H9 (cell line): Measurements from ENCODE around the gene DHDH. TPM values are rescaled to one million over a fixed set of nuclear protein-coding genes. Genes with fewer than 3 reads are reported as not detected.

ENCODE experiments used
- DNase-seq: peaks from one replicate; pipeline ENCODE4 v3.0.0-alpha.2; 2017
- H2AFZ ChIP-seq: one replicate; pipeline ENCODE4 v1.6.1; 2013; ENCODE audit warnings: mild to moderate bottlenecking, low read length, control low read depth, moderate library complexity
- H2AK5ac ChIP-seq: 2 replicates; pipeline ENCODE4 v1.6.1; 2013; ENCODE audit warnings: low read length, control low read depth, mixed read lengths; ENCODE audit not compliant: insufficient read length
- H2BK120ac ChIP-seq: one replicate; pipeline ENCODE4 v1.6.1; 2013; ENCODE audit warnings: low read depth, mild to moderate bottlenecking, low read length, control low read depth, inconsistent platforms; ENCODE audit not compliant: poor library complexity, severe bottlenecking
- H2BK12ac ChIP-seq: 2 replicates; pipeline ENCODE4 v1.6.1; 2013; ENCODE audit warnings: low read length, control low read depth, mixed read lengths, low read depth; ENCODE audit not compliant: insufficient read length
- H2BK15ac ChIP-seq: 2 replicates; pipeline ENCODE4 v1.6.1; 2013; ENCODE audit warnings: low read depth, low read length, control low read depth
- H2BK20ac ChIP-seq: one replicate; pipeline ENCODE4 v1.6.1; 2013; ENCODE audit warnings: low read depth, mild to moderate bottlenecking, low read length, control low read depth, inconsistent platforms; ENCODE audit not compliant: poor library complexity, severe bottlenecking
- H2BK5ac ChIP-seq: 2 replicates; pipeline ENCODE4 v1.6.1; 2013; ENCODE audit warnings: low read length, control low read depth, mixed read lengths; ENCODE audit not compliant: insufficient read length
- H3K14ac ChIP-seq: 2 replicates; pipeline ENCODE4 v1.6.1; 2013; ENCODE audit warnings: low read length, control low read depth; ENCODE audit not compliant: insufficient read depth
- H3K18ac ChIP-seq: 2 replicates; pipeline ENCODE4 v1.6.1; 2013; ENCODE audit warnings: low read depth, mild to moderate bottlenecking, mixed read lengths, low read length, control low read depth; ENCODE audit not compliant: insufficient read length
- H3K23ac ChIP-seq: 2 replicates; pipeline ENCODE4 v1.6.1; 2013; ENCODE audit warnings: low read length, control low read depth, mixed read lengths, low read depth; ENCODE audit not compliant: insufficient read length
- H3K23me2 ChIP-seq: 2 replicates; pipeline ENCODE4 v1.6.1; 2013; ENCODE audit warnings: low read depth, mild to moderate bottlenecking, mixed read lengths, low read length, control low read depth; ENCODE audit not compliant: insufficient read length, poor library complexity, severe bottlenecking
- H3K27ac ChIP-seq: 2 replicates; pipeline ENCODE4 v1.5.1; 2013; ENCODE audit warnings: low read length, control low read depth, mixed read lengths, low read depth; ENCODE audit not compliant: insufficient read length
- H3K27me3 ChIP-seq: 2 replicates; pipeline ENCODE4 v1.6.1; 2013; ENCODE audit warnings: low read length, control low read depth, inconsistent platforms; ENCODE audit not compliant: insufficient read depth
- H3K4ac ChIP-seq: 2 replicates; pipeline ENCODE4 v1.6.1; 2013; ENCODE audit warnings: low read depth, mild to moderate bottlenecking, control low read depth, inconsistent platforms, low read length, moderate library complexity
- H3K4me1 ChIP-seq: 2 replicates; pipeline ENCODE4 v1.6.1; 2013; ENCODE audit warnings: low read length, control low read depth, inconsistent platforms; ENCODE audit not compliant: insufficient read depth
- H3K4me2 ChIP-seq: 2 replicates; pipeline ENCODE4 v1.6.1; 2013; ENCODE audit warnings: low read length, control low read depth, mixed read lengths; ENCODE audit not compliant: insufficient read length, insufficient read depth
- H3K56ac ChIP-seq: 2 replicates; pipeline ENCODE4 v1.6.1; 2013; ENCODE audit warnings: low read depth, mild to moderate bottlenecking, mixed read lengths, low read length, control low read depth; ENCODE audit not compliant: insufficient read length
- H3K79me1 ChIP-seq: 2 replicates; pipeline ENCODE4 v1.6.1; 2013; ENCODE audit warnings: low read depth, mild to moderate bottlenecking, moderate library complexity, low read length, control low read depth, inconsistent platforms; ENCODE audit not compliant: insufficient read depth, poor library complexity, severe bottlenecking
- H3K79me2 ChIP-seq: 2 replicates; pipeline ENCODE4 v1.6.1; 2013; ENCODE audit warnings: low read length, control low read depth, inconsistent platforms; ENCODE audit not compliant: insufficient read depth
- H3K9ac ChIP-seq: 2 replicates; pipeline ENCODE4 v1.6.1; 2013; ENCODE audit warnings: low read length, control low read depth, mixed read lengths; ENCODE audit not compliant: insufficient read length; ENCODE audit errors: extremely low read depth
- H3K9me3 ChIP-seq: one replicate; pipeline ENCODE4 v1.6.1; 2013; ENCODE audit warnings: low read depth, low read length, inconsistent platforms; ENCODE audit not compliant: control insufficient read depth
- H3T11ph ChIP-seq: one replicate; pipeline ENCODE4 v1.6.1; 2013; ENCODE audit warnings: mild to moderate bottlenecking, low read length, control low read depth, inconsistent platforms
- H4K20me1 ChIP-seq: one replicate; pipeline ENCODE4 v1.6.1; 2013; ENCODE audit not compliant: control insufficient read depth, insufficient read length, insufficient read depth
- H4K5ac ChIP-seq: 2 replicates; pipeline ENCODE4 v1.6.1; 2013; ENCODE audit warnings: low read depth, mild to moderate bottlenecking, mixed read lengths, low read length, control low read depth; ENCODE audit not compliant: insufficient read length
- H4K8ac ChIP-seq: replicated peaks from 2 replicates; pipeline ENCODE4 v1.6.1; 2013; ENCODE audit warnings: low read length, control low read depth, mixed read lengths, low read depth; ENCODE audit not compliant: insufficient read length
- H4K91ac ChIP-seq: 2 replicates; pipeline ENCODE4 v1.6.1; 2013; ENCODE audit warnings: low read depth, mild to moderate bottlenecking, moderate library complexity, mixed read lengths, low read length, control low read depth; ENCODE audit not compliant: insufficient read length
- H3K27ac Mint-ChIP-seq, 3 experiments: 2 replicates in 2 of 3; 3 replicates in 1 of 3; pipeline ENCODE4 v1.8.0; 2020 to 2021; ENCODE audit warnings: mixed read lengths in 3 of 3, mild to moderate bottlenecking in 1 of 3, moderate library complexity in 1 of 3
- H3K27me3 Mint-ChIP-seq: 2 replicates; pipeline ENCODE4 v1.8.0; 2021; ENCODE audit warnings: low read depth, mild to moderate bottlenecking, moderate library complexity, mixed read lengths
- H3K36me3 Mint-ChIP-seq, 3 experiments: 2 replicates in 2 of 3; 3 replicates in 1 of 3; pipeline ENCODE4 v1.8.0; 2020 to 2021; ENCODE audit warnings: low read depth in 3 of 3, mixed read lengths in 3 of 3; ENCODE audit not compliant: insufficient read depth in 1 of 3
- H3K4me1 Mint-ChIP-seq, 2 experiments: 2 replicates each; pipeline ENCODE4 v1.8.0; 2020; ENCODE audit warnings: mixed read lengths in 2 of 2
- H3K4me3 Mint-ChIP-seq, 2 experiments: 2 replicates in 1 of 2; 3 replicates in 1 of 2; pipeline ENCODE4 v1.8.0; 2020 to 2021; ENCODE audit warnings: mild to moderate bottlenecking in 2 of 2, mixed read lengths in 2 of 2, moderate library complexity in 1 of 2
- H3K9me3 Mint-ChIP-seq, 2 experiments: 2 replicates in 1 of 2; 3 replicates in 1 of 2; pipeline ENCODE4 v1.8.0; 2020; ENCODE audit warnings: mild to moderate bottlenecking in 2 of 2, mixed read lengths in 2 of 2, moderate library complexity in 1 of 2
- whole genome bisulfite sequencing: extraction: QIAGEN DNeasy Blood & Tissue Kit; methylation state at CpG from one replicate; pipeline ENCODE4 v1.1.7; 2013; ENCODE audit warnings: missing lambda C conversion rate, low lambda C conversion rate, mixed read lengths; ENCODE audit not compliant: insufficient read length; ENCODE audit errors: extremely low coverage; 5-methylcytosine and 5-hydroxymethylcytosine counted together
- total RNA-seq: library from RNA; stranded (reverse); gene quantifications from 2 replicates; pipeline ENCODE4 v1.2.1, GENCODE V29; 2021
- TF ChIP-seq, protein P1 (sequence below): fragments of 200-600 bp; sonication (generic); conservative IDR thresholded peaks from 3 replicates; pipeline ENCODE4 v1.8.0; 2021; ENCODE audit warnings: antibody characterized with exemption, mild to moderate bottlenecking

The DHDH gene
- total RNA-seq, 1 experiment from 2014 or later = 2.0 TPM

DNA sequence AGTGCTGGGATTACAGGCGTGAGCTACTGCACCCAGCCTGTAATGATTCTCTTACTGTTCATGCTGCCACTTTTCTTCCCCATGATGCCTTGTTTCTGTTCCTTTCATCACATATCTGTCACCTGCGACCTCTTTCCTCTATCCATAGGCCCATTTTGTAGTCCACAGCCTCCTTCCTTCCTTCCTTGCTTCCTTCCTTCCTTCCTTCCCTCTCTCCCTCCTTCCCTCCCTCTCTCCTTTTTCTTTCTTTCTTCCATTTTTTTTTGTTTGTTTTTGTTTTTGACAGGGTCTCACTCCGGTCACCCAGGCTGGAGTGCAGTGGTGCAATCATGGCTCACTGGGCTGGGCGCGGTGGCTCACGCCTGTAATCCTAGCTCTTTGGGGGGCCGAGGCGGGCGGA lies 55.4 kb downstream of the DHDH start:
- Histone ChIP-seq H3K27me3 (no peaks in the 10 kb centered on the region), H4K5ac (no peak overlapping the region), H3K4me2 (no peak overlapping the region), H3K79me2 (no peaks in the 10 kb centered on the region; the same call in 1 of the 2 replicates), H2BK5ac (no peak overlapping the region), H3K14ac (no peak overlapping the region), H4K20me1 (no peaks in the 10 kb centered on the region), H3T11ph (no peak overlapping the region), H2AK5ac (no peak overlapping the region), H3K79me1 (no peaks in the 10 kb centered on the region), H3K18ac (no peak overlapping the region), H2AFZ (no peak overlapping the region), H2BK15ac (no peak overlapping the region), H3K56ac (no peak overlapping the region), H3K4ac (no peak overlapping the region), H3K9ac (no peak overlapping the region), H2BK120ac (no peak overlapping the region), H3K23ac (no peak overlapping the region), H2BK12ac (no peak overlapping the region), H3K23me2 (peaks cover 8% of the 10 kb centered on the region), H4K91ac (no peak overlapping the region), H3K9me3 (no peaks in the 10 kb centered on the region), H3K4me1 (no peaks in the 10 kb centered on the region; the same call in 1 of the 2 replicates), H2BK20ac (no peak overlapping the region), H3K27ac (no peak overlapping the region), H4K8ac (no peak overlapping the region)
- WGBS = no CpG with 5 or more reads among the region's 9 CpGs
- TF ChIP-seq, protein P1, sequence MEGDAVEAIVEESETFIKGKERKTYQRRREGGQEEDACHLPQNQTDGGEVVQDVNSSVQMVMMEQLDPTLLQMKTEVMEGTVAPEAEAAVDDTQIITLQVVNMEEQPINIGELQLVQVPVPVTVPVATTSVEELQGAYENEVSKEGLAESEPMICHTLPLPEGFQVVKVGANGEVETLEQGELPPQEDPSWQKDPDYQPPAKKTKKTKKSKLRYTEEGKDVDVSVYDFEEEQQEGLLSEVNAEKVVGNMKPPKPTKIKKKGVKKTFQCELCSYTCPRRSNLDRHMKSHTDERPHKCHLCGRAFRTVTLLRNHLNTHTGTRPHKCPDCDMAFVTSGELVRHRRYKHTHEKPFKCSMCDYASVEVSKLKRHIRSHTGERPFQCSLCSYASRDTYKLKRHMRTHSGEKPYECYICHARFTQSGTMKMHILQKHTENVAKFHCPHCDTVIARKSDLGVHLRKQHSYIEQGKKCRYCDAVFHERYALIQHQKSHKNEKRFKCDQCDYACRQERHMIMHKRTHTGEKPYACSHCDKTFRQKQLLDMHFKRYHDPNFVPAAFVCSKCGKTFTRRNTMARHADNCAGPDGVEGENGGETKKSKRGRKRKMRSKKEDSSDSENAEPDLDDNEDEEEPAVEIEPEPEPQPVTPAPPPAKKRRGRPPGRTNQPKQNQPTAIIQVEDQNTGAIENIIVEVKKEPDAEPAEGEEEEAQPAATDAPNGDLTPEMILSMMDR = no peak
- H3K36me3 Mint-ChIP-seq = peaks cover 20 to 55% (median 51%) of the 10 kb centered on the region in 3 experiments
- H3K27ac Mint-ChIP-seq = peak overlapping the region in 1 of 3 experiments; percentile 13; a peak in 2 of 7 replicates
- DNase-seq = no peak
- no peak overlapping the region for H3K4me3 Mint-ChIP-seq
- no peaks in the 10 kb centered on the region for H3K27me3 Mint-ChIP-seq
- no peaks in the 10 kb centered on the region for H3K9me3 Mint-ChIP-seq
- peaks cover 20 to 24% of the 10 kb centered on the region in 2 experiments for H3K4me1 Mint-ChIP-seq
